Measurements from ENCODE around the gene RRP1.
"Not testable (repeated sequence)": the region's sequence is repeated elsewhere in the genome, so short reads cannot be mapped to it uniquely, and the experiment has no call there.

The RRP1 gene

GRCh38 chr21:43814215-43815106, 25.1 kb downstream of the RRP1 start:
- DNase-seq (ENCODE audit: insufficient read length, low spot score), result no peak
- FAIRE-seq, result no peak

- DNase-seq (ENCODE audit: insufficient read length, low spot score) (no peak), FAIRE-seq (no peak)
Measured at GRCh38 chr21:43815107-43815613, 25.8 kb downstream of the RRP1 start.

GRCh38 chr21:43815991-43816390, 26.6 kb downstream of the RRP1 start:
- DNase-seq (ENCODE audit: insufficient read length, low spot score), result no peak
- FAIRE-seq, result no peak

- DNase-seq (ENCODE audit: insufficient read length, low spot score) (no peak), FAIRE-seq (no peak)
Measured at GRCh38 chr21:43816611-43817071, 27.3 kb downstream of the RRP1 start.

GRCh38 chr21:43817157-43818086, 28.0 kb downstream of the RRP1 start:
- FAIRE-seq (peak; percentile 33), DNase-seq (ENCODE audit: insufficient read length, low spot score) (no peak)

- DNase-seq (ENCODE audit: insufficient read length, low spot score) (no peak), FAIRE-seq (no peak)
Measured at GRCh38 chr21:43818685-43819084, 29.3 kb downstream of the RRP1 start.

GRCh38 chr21:43819511-43820405, 30.4 kb downstream of the RRP1 start:
- DNase-seq (ENCODE audit: insufficient read length, low spot score) (no peak), FAIRE-seq (no peak)

- FAIRE-seq, result no peak
- DNase-seq (ENCODE audit: insufficient read length, low spot score), result no peak
Measured at GRCh38 chr21:43820466-43820865, 31.1 kb downstream of the RRP1 start.

GRCh38 chr21:43822166-43822565, 32.8 kb downstream of the RRP1 start:
- not testable (repeated sequence) for FAIRE-seq; DNase-seq (ENCODE audit: insufficient read length, low spot score)

- DNase-seq (ENCODE audit: insufficient read length, low spot score); FAIRE-seq: not testable (repeated sequence)
Measured at GRCh38 chr21:43822741-43823140, 33.4 kb downstream of the RRP1 start.

- DNase-seq (ENCODE audit: insufficient read length, low spot score) (no peak), FAIRE-seq (peak; percentile 16)
Measured at GRCh38 chr21:43824333-43825241, 35.2 kb downstream of the RRP1 start.

- DNase-seq (ENCODE audit: insufficient read length, low spot score) (no peak), FAIRE-seq (no peak)
Measured at GRCh38 chr21:43825242-43825935, 36.0 kb downstream of the RRP1 start.

GRCh38 chr21:43825936-43826622, 36.7 kb downstream of the RRP1 start:
- FAIRE-seq, result no peak
- no peak for DNase-seq (ENCODE audit: insufficient read length, low spot score)

GRCh38 chr21:43826623-43826974, 37.2 kb downstream of the RRP1 start:
- DNase-seq (ENCODE audit: insufficient read length, low spot score), result no peak
- FAIRE-seq, result no peak

- FAIRE-seq, result no peak
- no peak for DNase-seq (ENCODE audit: insufficient read length, low spot score)
Measured at GRCh38 chr21:43827015-43827611, 37.7 kb downstream of the RRP1 start.

GRCh38 chr21:43829161-43829560, 39.8 kb downstream of the RRP1 start:
- DNase-seq (ENCODE audit: insufficient read length, low spot score) (no peak), FAIRE-seq (no peak)

GRCh38 chr21:43829575-43830119, 40.3 kb downstream of the RRP1 start:
- DNase-seq (ENCODE audit: insufficient read length, low spot score) (no peak), FAIRE-seq (no peak)
